ENCODE measurements around the gene TSPO2. TPM values are rescaled to one million over a fixed set of nuclear protein-coding genes. Genes with fewer than 3 reads are reported as not detected.

Gene TSPO2
- total RNA-seq, 1 donor from 2014 or later: not detected

- DNase-seq (ENCODE audit: low spot score): no peak
These were observed 7.7 kb downstream of the TSPO2 start for GRCh38 chr6:41049955-41050354.

- DNase-seq (ENCODE audit: low spot score): no peak
These were observed 8.3 kb downstream of the TSPO2 start for GRCh38 chr6:41050536-41050935.

GRCh38 chr6:41051873-41052272 is 9.6 kb downstream of the TSPO2 start:
- no peak for DNase-seq (ENCODE audit: low spot score)

GRCh38 chr6:41053041-41053440 is 10.8 kb downstream of the TSPO2 start, which contains the start of gene APOBEC2:
APOBEC2 (plus strand) TSS chr6:41053202; CDS start chr6:41053348, 146 bp downstream.
- no peak for DNase-seq (ENCODE audit: low spot score)

GRCh38 chr6:41054511-41054910 is 12.2 kb downstream of the TSPO2 start:
- DNase-seq (ENCODE audit: low spot score): no peak

GRCh38 chr6:41055149-41055548 is 12.9 kb downstream of the TSPO2 start:
- no peak for DNase-seq (ENCODE audit: low spot score)

- DNase-seq (ENCODE audit: low spot score): no peak
These were observed 14.7 kb downstream of the TSPO2 start for GRCh38 chr6:41056768-41057490.

GRCh38 chr6:41058783-41059181 is 16.5 kb downstream of the TSPO2 start:
- no peak for DNase-seq (ENCODE audit: low spot score)

GRCh38 chr6:41059556-41059955 is 17.3 kb downstream of the TSPO2 start:
- no peak for DNase-seq (ENCODE audit: low spot score)

- no peak for DNase-seq (ENCODE audit: low spot score)
These were observed 19.0 kb downstream of the TSPO2 start for GRCh38 chr6:41061196-41061726.

- DNase-seq (ENCODE audit: low spot score): no peak
These were observed 19.8 kb downstream of the TSPO2 start for GRCh38 chr6:41062056-41062455.

- DNase-seq (ENCODE audit: low spot score): no peak
These were observed 21.6 kb downstream of the TSPO2 start for GRCh38 chr6:41063884-41064285.

GRCh38 chr6:41064841-41065240 is 22.6 kb downstream of the TSPO2 start:
- DNase-seq (ENCODE audit: low spot score): no peak

GRCh38 chr6:41065550-41066026 is 23.3 kb downstream of the TSPO2 start:
- no peak for DNase-seq (ENCODE audit: low spot score)

GRCh38 chr6:41066867-41067304 is 24.6 kb downstream of the TSPO2 start:
- no peak for DNase-seq (ENCODE audit: low spot score)

GRCh38 chr6:41071501-41071922 is 29.2 kb downstream of the TSPO2 start:
- DNase-seq (ENCODE audit: low spot score): no peak

- peak; percentile 100 for DNase-seq (ENCODE audit: low spot score)
These were observed 29.9 kb downstream of the TSPO2 start, which contains the start of gene OARD1 for GRCh38 chr6:41071923-41072835. OARD1 (minus strand) TSS chr6:41072356; CDS start chr6:41071634, 722 bp downstream.

- peak; percentile 100 for DNase-seq (ENCODE audit: low spot score)
These were observed 30.6 kb downstream of the TSPO2 start, which contains the start of gene NFYA for GRCh38 chr6:41072836-41073202. NFYA (plus strand) TSS chr6:41072974; CDS start chr6:41079090, 6,116 bp downstream.

- DNase-seq (ENCODE audit: low spot score): peak; percentile 96
These were observed 31.1 kb downstream of the TSPO2 start for GRCh38 chr6:41073203-41073967.

- DNase-seq (ENCODE audit: low spot score): no peak
These were observed 31.9 kb downstream of the TSPO2 start for GRCh38 chr6:41073968-41074691.

All from mesenteric fat pad (tissue), 1 donor.